Left ventricle myocardium inferior (tissue), 1 donor: Measurements from ENCODE around the gene ELOVL4. TPM values are rescaled to one million over a fixed set of nuclear protein-coding genes. Genes with fewer than 3 reads are reported as not detected.

Experiments used
- DNase-seq: peaks from one replicate; pipeline ENCODE4 v3.0.0-alpha.2; 2020
- H3K27ac ChIP-seq: fragments of 200-600 bp; replicated peaks from 2 replicates; pipeline ENCODE4 v1.8.0; 2021
- H3K27me3 ChIP-seq: fragments of 200-600 bp; 2 replicates; pipeline ENCODE4 v1.8.0; 2021; ENCODE audit warnings: low read depth
- H3K36me3 ChIP-seq: fragments of 200-600 bp; 2 replicates; pipeline ENCODE4 v1.8.0; 2021
- H3K4me1 ChIP-seq: fragments of 200-600 bp; 2 replicates; pipeline ENCODE4 v1.8.0; 2021
- H3K4me3 ChIP-seq: fragments of 200-600 bp; 2 replicates; pipeline ENCODE4 v1.8.0; 2021; ENCODE audit warnings: mild to moderate bottlenecking, moderate library complexity
- H3K9me3 ChIP-seq: fragments of 200-600 bp; replicated peaks from 2 replicates; pipeline ENCODE4 v1.8.0; 2021
- CTCF ChIP-seq: fragments of 200-600 bp; IDR thresholded peaks from 2 replicates; pipeline ENCODE4 v1.8.0; 2021; ENCODE audit warnings: antibody characterized with exemption, mild to moderate bottlenecking, borderline replicate concordance
- intact Hi-C: fragments of 100-400 bp; cut with micrococcal nuclease; formaldehyde crosslinking; loops from one replicate; pipeline ENCODE4 v1.11.0; 2022
- total RNA-seq: library from RNA; stranded (reverse); fragmentation: NEBNext Ultra II Directional; extraction: Animal tissue kit (Norgen Biotek cat#: 25700); gene quantifications from one replicate; pipeline ENCODE4 v1.2.1, GENCODE V29; 2021
- donor health status: DM: no; HTN: yes; CAD: no; lungs with severe emphysema.

Gene ELOVL4
- total RNA-seq, 1 donor from 2014 or later, result 0.19 TPM

- intact Hi-C loops, result no loop called here
- no peak overlapping the region for H3K27ac ChIP-seq
These were observed 35.4 kb downstream of the ELOVL4 start for GRCh38 chr6:79911992-79912391.

GRCh38 chr6:79909517-79909916 lies 37.8 kb downstream of the ELOVL4 start:
- no peaks in the 10 kb centered on the region for H3K27me3 ChIP-seq
- no peak for TF ChIP-seq CTCF
- H3K9me3 ChIP-seq, result no peaks in the 10 kb centered on the region
- intact Hi-C loops, result no loop called here
- no peaks in the 10 kb centered on the region for H3K36me3 ChIP-seq
- DNase-seq, result no peak
- no peak overlapping the region for H3K27ac ChIP-seq
- no peak overlapping the region for H3K4me3 ChIP-seq
- no peaks in the 10 kb centered on the region for H3K4me1 ChIP-seq

More at GRCh38 chr6:79911992-79912391, 35.4 kb downstream of the ELOVL4 start:
- Histone ChIP-seq H3K4me1 (no peaks in the 10 kb centered on the region), H3K27me3 (no peaks in the 10 kb centered on the region), H3K9me3 (no peaks in the 10 kb centered on the region), H3K4me3 (no peak overlapping the region), H3K36me3 (no peaks in the 10 kb centered on the region)
- TF ChIP-seq CTCF, result no peak
- DNase-seq, result no peak

- Histone ChIP-seq H3K27me3 (no peaks in the 10 kb centered on the region), H3K4me3 (no peak overlapping the region), H3K36me3 (no peaks in the 10 kb centered on the region), H3K4me1 (no peaks in the 10 kb centered on the region), H3K27ac (no peak overlapping the region), H3K9me3 (no peaks in the 10 kb centered on the region)
- intact Hi-C loops, result no loop called here
- DNase-seq, result no peak
- TF ChIP-seq CTCF, result no peak
These were observed 45.3 kb downstream of the ELOVL4 start for GRCh38 chr6:79902046-79902445.

GRCh38 chr6:79898076-79898475 lies 49.3 kb downstream of the ELOVL4 start:
- intact Hi-C loops, result no loop called here
- Histone ChIP-seq H3K9me3 (no peaks in the 10 kb centered on the region), H3K4me3 (no peak overlapping the region), H3K27ac (no peak overlapping the region), H3K27me3 (no peaks in the 10 kb centered on the region), H3K4me1 (no peaks in the 10 kb centered on the region), H3K36me3 (no peaks in the 10 kb centered on the region)
- TF ChIP-seq CTCF, result no peak
- DNase-seq, result no peak

GRCh38 chr6:79896075-79896449 lies 51.3 kb downstream of the ELOVL4 start:
- Histone ChIP-seq H3K27me3 (no peaks in the 10 kb centered on the region), H3K27ac (no peak overlapping the region), H3K4me3 (no peak overlapping the region), H3K4me1 (no peaks in the 10 kb centered on the region), H3K9me3 (peaks cover 7% of the 10 kb centered on the region), H3K36me3 (no peaks in the 10 kb centered on the region)
- no peak for DNase-seq
- no peak for TF ChIP-seq CTCF
- intact Hi-C loops, result no loop called here

- Histone ChIP-seq H3K4me3 (no peak overlapping the region), H3K36me3 (no peaks in the 10 kb centered on the region), H3K4me1 (no peaks in the 10 kb centered on the region), H3K27me3 (no peaks in the 10 kb centered on the region), H3K9me3 (peaks cover 12% of the 10 kb centered on the region), H3K27ac (no peak overlapping the region)
- intact Hi-C loops, result no loop called here
- TF ChIP-seq CTCF, result no peak
- no peak for DNase-seq
These were observed 51.8 kb downstream of the ELOVL4 start for GRCh38 chr6:79895382-79896074.
